ENCODE results near the gene ANXA8L1.
"Not testable (repeated sequence)": the region's sequence is repeated elsewhere in the genome, so short reads cannot be mapped to it uniquely, and the experiment has no call there.

The ANXA8L1 gene

GRCh38 chr10:46386694-46387093 is 11.1 kb downstream of the ANXA8L1 start:
- H3K27me3 ChIP-seq (ENCODE audit: insufficient read depth, low read length); H3K9me2 ChIP-seq (ENCODE audit: low read depth, low read length); H3F3A ChIP-seq (ENCODE audit: insufficient read depth, low read length); H3K4me3 ChIP-seq (ENCODE audit: low read depth, low read length, poor library complexity, severe bottlenecking); H3K27ac ChIP-seq (ENCODE audit: low read depth, low read length, poor library complexity, severe bottlenecking); H3K79me2 ChIP-seq (ENCODE audit: insufficient read depth, low read length); H3K4me1 ChIP-seq (ENCODE audit: insufficient read depth, low read length, severe bottlenecking); H3K9ac ChIP-seq (ENCODE audit: low read length); H2AFZ ChIP-seq (ENCODE audit: low read length); H3K4me2 ChIP-seq (ENCODE audit: low read length); H3K9me3 ChIP-seq (ENCODE audit: low read length); H4K20me1 ChIP-seq (ENCODE audit: insufficient read depth, low read length); H3K36me3 ChIP-seq (ENCODE audit: insufficient read depth, low read length): not testable (repeated sequence)

- H2AFZ ChIP-seq (ENCODE audit: low read length); H3K27me3 ChIP-seq (ENCODE audit: insufficient read depth, low read length); H3K4me2 ChIP-seq (ENCODE audit: low read length); H3K9me3 ChIP-seq (ENCODE audit: low read length); H3K27ac ChIP-seq (ENCODE audit: low read depth, low read length, poor library complexity, severe bottlenecking); H4K20me1 ChIP-seq (ENCODE audit: insufficient read depth, low read length); H3K9me2 ChIP-seq (ENCODE audit: low read depth, low read length); H3K9ac ChIP-seq (ENCODE audit: low read length); H3K36me3 ChIP-seq (ENCODE audit: insufficient read depth, low read length); H3K79me2 ChIP-seq (ENCODE audit: insufficient read depth, low read length); H3F3A ChIP-seq (ENCODE audit: insufficient read depth, low read length); H3K4me3 ChIP-seq (ENCODE audit: low read depth, low read length, poor library complexity, severe bottlenecking); H3K4me1 ChIP-seq (ENCODE audit: insufficient read depth, low read length, severe bottlenecking): not testable (repeated sequence)
Measured at GRCh38 chr10:46387309-46387902, 11.8 kb downstream of the ANXA8L1 start.

GRCh38 chr10:46391422-46391821 is 15.8 kb downstream of the ANXA8L1 start:
- not testable (repeated sequence) for H3K36me3 ChIP-seq (ENCODE audit: insufficient read depth, low read length); H4K20me1 ChIP-seq (ENCODE audit: insufficient read depth, low read length); H3K27ac ChIP-seq (ENCODE audit: low read depth, low read length, poor library complexity, severe bottlenecking); H3K9me3 ChIP-seq (ENCODE audit: low read length); H3K4me1 ChIP-seq (ENCODE audit: insufficient read depth, low read length, severe bottlenecking); H3K4me3 ChIP-seq (ENCODE audit: low read depth, low read length, poor library complexity, severe bottlenecking); H3K27me3 ChIP-seq (ENCODE audit: insufficient read depth, low read length); H3F3A ChIP-seq (ENCODE audit: insufficient read depth, low read length); H3K79me2 ChIP-seq (ENCODE audit: insufficient read depth, low read length); H2AFZ ChIP-seq (ENCODE audit: low read length); H3K9ac ChIP-seq (ENCODE audit: low read length); H3K4me2 ChIP-seq (ENCODE audit: low read length); H3K9me2 ChIP-seq (ENCODE audit: low read depth, low read length)

GRCh38 chr10:46396441-46397279 is 21.1 kb downstream of the ANXA8L1 start:
- not testable (repeated sequence) for H3K9me3 ChIP-seq (ENCODE audit: low read length); H2AFZ ChIP-seq (ENCODE audit: low read length); H3K4me3 ChIP-seq (ENCODE audit: low read depth, low read length, poor library complexity, severe bottlenecking); H3K27me3 ChIP-seq (ENCODE audit: insufficient read depth, low read length); H3K9ac ChIP-seq (ENCODE audit: low read length); H3K79me2 ChIP-seq (ENCODE audit: insufficient read depth, low read length); H3K9me2 ChIP-seq (ENCODE audit: low read depth, low read length); H3K36me3 ChIP-seq (ENCODE audit: insufficient read depth, low read length); H4K20me1 ChIP-seq (ENCODE audit: insufficient read depth, low read length); H3K4me1 ChIP-seq (ENCODE audit: insufficient read depth, low read length, severe bottlenecking); H3K4me2 ChIP-seq (ENCODE audit: low read length); H3K27ac ChIP-seq (ENCODE audit: low read depth, low read length, poor library complexity, severe bottlenecking); H3F3A ChIP-seq (ENCODE audit: insufficient read depth, low read length)

- not testable (repeated sequence) for H2AFZ ChIP-seq (ENCODE audit: low read length); H3K27ac ChIP-seq (ENCODE audit: low read depth, low read length, poor library complexity, severe bottlenecking); H3K36me3 ChIP-seq (ENCODE audit: insufficient read depth, low read length); H3K4me1 ChIP-seq (ENCODE audit: insufficient read depth, low read length, severe bottlenecking); H3K4me3 ChIP-seq (ENCODE audit: low read depth, low read length, poor library complexity, severe bottlenecking); H3K27me3 ChIP-seq (ENCODE audit: insufficient read depth, low read length); H4K20me1 ChIP-seq (ENCODE audit: insufficient read depth, low read length); H3K79me2 ChIP-seq (ENCODE audit: insufficient read depth, low read length); H3K4me2 ChIP-seq (ENCODE audit: low read length); H3F3A ChIP-seq (ENCODE audit: insufficient read depth, low read length); H3K9ac ChIP-seq (ENCODE audit: low read length); H3K9me2 ChIP-seq (ENCODE audit: low read depth, low read length); H3K9me3 ChIP-seq (ENCODE audit: low read length)
Measured at GRCh38 chr10:46397767-46398166, 22.2 kb downstream of the ANXA8L1 start.

- not testable (repeated sequence) for H3K9ac ChIP-seq (ENCODE audit: low read length); H3K27me3 ChIP-seq (ENCODE audit: insufficient read depth, low read length); H3K9me3 ChIP-seq (ENCODE audit: low read length); H3K4me2 ChIP-seq (ENCODE audit: low read length); H4K20me1 ChIP-seq (ENCODE audit: insufficient read depth, low read length); H3K9me2 ChIP-seq (ENCODE audit: low read depth, low read length); H3F3A ChIP-seq (ENCODE audit: insufficient read depth, low read length); H3K4me1 ChIP-seq (ENCODE audit: insufficient read depth, low read length, severe bottlenecking); H2AFZ ChIP-seq (ENCODE audit: low read length); H3K36me3 ChIP-seq (ENCODE audit: insufficient read depth, low read length); H3K27ac ChIP-seq (ENCODE audit: low read depth, low read length, poor library complexity, severe bottlenecking); H3K79me2 ChIP-seq (ENCODE audit: insufficient read depth, low read length); H3K4me3 ChIP-seq (ENCODE audit: low read depth, low read length, poor library complexity, severe bottlenecking)
Measured at GRCh38 chr10:46398212-46398886, 22.8 kb downstream of the ANXA8L1 start.

- H3K36me3 ChIP-seq (ENCODE audit: insufficient read depth, low read length); H3F3A ChIP-seq (ENCODE audit: insufficient read depth, low read length); H3K9me2 ChIP-seq (ENCODE audit: low read depth, low read length); H3K9ac ChIP-seq (ENCODE audit: low read length); H3K79me2 ChIP-seq (ENCODE audit: insufficient read depth, low read length); H3K4me2 ChIP-seq (ENCODE audit: low read length); H3K27me3 ChIP-seq (ENCODE audit: insufficient read depth, low read length); H4K20me1 ChIP-seq (ENCODE audit: insufficient read depth, low read length); H3K27ac ChIP-seq (ENCODE audit: low read depth, low read length, poor library complexity, severe bottlenecking); H3K4me3 ChIP-seq (ENCODE audit: low read depth, low read length, poor library complexity, severe bottlenecking); H3K9me3 ChIP-seq (ENCODE audit: low read length); H2AFZ ChIP-seq (ENCODE audit: low read length); H3K4me1 ChIP-seq (ENCODE audit: insufficient read depth, low read length, severe bottlenecking): not testable (repeated sequence)
Measured at GRCh38 chr10:46409556-46409955, 34.0 kb downstream of the ANXA8L1 start.
